ENCODE data around the gene CD22.

Gene CD22

DNA sequence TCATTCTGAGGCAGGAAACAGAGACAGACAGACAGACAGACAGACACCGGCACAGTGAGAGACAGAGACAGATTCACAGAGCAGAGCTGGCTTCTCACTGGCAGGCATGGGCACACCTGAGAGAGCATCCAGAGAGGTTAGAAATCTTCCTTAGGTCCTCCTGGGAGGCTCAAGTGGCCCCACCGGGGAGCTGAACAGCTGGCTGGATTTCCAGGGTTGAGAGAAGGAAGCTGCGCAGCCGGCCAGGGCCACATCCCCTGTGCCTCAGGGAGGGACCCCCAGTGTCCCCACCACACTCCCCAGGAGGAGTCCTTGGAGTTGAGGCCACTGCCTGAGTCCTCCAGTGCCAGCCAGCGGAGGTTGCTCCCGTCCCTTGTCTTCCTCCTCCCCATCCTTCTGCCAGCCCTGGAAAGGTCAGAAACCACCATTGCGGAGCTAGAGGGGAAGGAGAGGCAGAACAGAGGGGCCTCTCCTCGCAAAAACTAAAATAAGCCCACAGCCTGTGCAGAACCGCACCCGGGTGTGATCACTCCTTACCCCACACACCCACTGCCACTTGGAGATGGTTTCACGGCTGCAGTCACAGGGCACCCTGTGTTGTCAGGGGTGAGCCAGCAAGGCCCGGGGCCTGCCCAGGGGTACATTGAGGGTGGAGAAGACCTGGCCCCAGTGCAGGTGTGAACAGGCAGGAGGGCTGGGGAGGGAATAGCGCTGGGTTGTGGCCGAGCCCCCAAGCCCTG is 33.4 kb downstream of the CD22 start:
- ChIA-PET POLR2A (no interaction called here), CTCF (interaction anchor here (0.6 to 1.5 kb wide), 3 partner anchors 9 to 147 kb away, joined by 3 to 5 read pairs (median 3); no protein-coding TSS in a partner anchor)
- Histone ChIP-seq H3K36me3 (ENCODE audit: control insufficient read depth in 4 of 4, insufficient read depth in 4 of 4, low read length in 3 of 4) (no peaks in the 10 kb centered on the region), H3K27ac (ENCODE audit: insufficient read depth in 1 of 2, low read depth in 1 of 2, low read length in 2 of 2, poor library complexity in 1 of 2, severe bottlenecking in 2 of 2) (no peak overlapping the region), H3K4me1 (ENCODE audit: control extremely low read depth in 1 of 4, control insufficient read depth in 4 of 4, insufficient read depth in 4 of 4, low read length in 3 of 4) (peaks cover 5 to 16% (median 11%) of the 10 kb centered on the region in 4 experiments), H3K9me3 (ENCODE audit: control extremely low read depth in 1 of 5, control insufficient read depth in 4 of 5, insufficient read depth in 2 of 5, low read depth in 1 of 5, low read length in 4 of 5) (no peaks in the 10 kb centered on the region), H3K4me3 (ENCODE audit: control insufficient read depth in 1 of 7, extremely low read depth in 1 of 7, insufficient read depth in 4 of 7, low read depth in 2 of 7, low read length in 6 of 7) (no peak overlapping the region), H3K27me3 (replicated peaks in 2 of 5; ENCODE audit: control insufficient read depth in 4 of 5, insufficient read depth in 5 of 5, low read length in 4 of 5) (peaks cover 0 to 2% (median 0%) of the 10 kb centered on the region in 5 experiments)
- DNase-seq = no peak
- WGBS (ENCODE audit: insufficient coverage) = 95% methylated on average over 7 of the region's 14 CpGs

DNA sequence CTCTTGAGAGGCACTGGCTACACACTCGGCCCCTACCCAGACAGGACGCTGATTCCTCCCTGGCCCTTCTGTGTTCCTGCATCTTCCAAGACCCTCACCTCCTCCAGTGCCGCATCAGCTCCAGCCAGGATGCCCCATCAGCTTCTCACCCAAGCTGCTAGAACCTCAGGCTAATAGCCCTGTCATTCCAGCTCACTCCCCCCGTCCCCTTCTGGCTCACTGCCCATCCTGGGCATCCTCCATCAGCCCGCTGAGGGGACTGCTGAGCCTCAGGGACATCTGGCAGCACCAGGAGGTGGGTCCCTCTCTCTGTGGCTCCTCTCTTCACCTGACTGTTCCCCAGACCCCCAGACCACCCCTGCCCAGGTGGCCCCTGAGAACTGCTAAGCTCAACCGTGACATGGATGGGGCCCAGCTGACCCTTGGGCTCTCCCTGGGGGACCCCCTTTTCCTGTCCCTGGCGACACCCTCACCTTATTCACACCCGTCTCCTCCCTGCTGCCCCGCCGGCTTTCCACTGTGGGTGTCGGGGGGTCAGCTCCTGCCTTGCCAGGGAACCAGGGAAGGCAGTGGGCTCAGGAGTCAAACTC is 34.1 kb downstream of the CD22 start:
- Histone ChIP-seq H3K27ac (ENCODE audit: insufficient read depth in 1 of 2, low read depth in 1 of 2, low read length in 2 of 2, poor library complexity in 1 of 2, severe bottlenecking in 2 of 2) (no peak overlapping the region), H3K36me3 (ENCODE audit: control insufficient read depth in 4 of 4, insufficient read depth in 4 of 4, low read length in 3 of 4) (no peaks in the 10 kb centered on the region), H3K27me3 (replicated peaks in 2 of 5; ENCODE audit: control insufficient read depth in 4 of 5, insufficient read depth in 5 of 5, low read length in 4 of 5) (peaks cover 0 to 2% (median 0%) of the 10 kb centered on the region in 5 experiments), H3K9me3 (ENCODE audit: control extremely low read depth in 1 of 5, control insufficient read depth in 4 of 5, insufficient read depth in 2 of 5, low read depth in 1 of 5, low read length in 4 of 5) (no peaks in the 10 kb centered on the region), H3K4me3 (ENCODE audit: control insufficient read depth in 1 of 7, extremely low read depth in 1 of 7, insufficient read depth in 4 of 7, low read depth in 2 of 7, low read length in 6 of 7) (no peak overlapping the region), H3K4me1 (ENCODE audit: control extremely low read depth in 1 of 4, control insufficient read depth in 4 of 4, insufficient read depth in 4 of 4, low read length in 3 of 4) (peaks cover under 1 to 9% (median 6%) of the 10 kb centered on the region in 4 experiments)
- 100% methylated on average over 5 of the region's 11 CpGs for WGBS (ENCODE audit: insufficient coverage)
- ChIA-PET CTCF (interaction anchor here (0.6 to 1.3 kb wide), 3 partner anchors 10 to 146 kb away, joined by 3 to 5 read pairs (median 3); no protein-coding TSS in a partner anchor), POLR2A (no interaction called here)
- no peak for DNase-seq

DNA sequence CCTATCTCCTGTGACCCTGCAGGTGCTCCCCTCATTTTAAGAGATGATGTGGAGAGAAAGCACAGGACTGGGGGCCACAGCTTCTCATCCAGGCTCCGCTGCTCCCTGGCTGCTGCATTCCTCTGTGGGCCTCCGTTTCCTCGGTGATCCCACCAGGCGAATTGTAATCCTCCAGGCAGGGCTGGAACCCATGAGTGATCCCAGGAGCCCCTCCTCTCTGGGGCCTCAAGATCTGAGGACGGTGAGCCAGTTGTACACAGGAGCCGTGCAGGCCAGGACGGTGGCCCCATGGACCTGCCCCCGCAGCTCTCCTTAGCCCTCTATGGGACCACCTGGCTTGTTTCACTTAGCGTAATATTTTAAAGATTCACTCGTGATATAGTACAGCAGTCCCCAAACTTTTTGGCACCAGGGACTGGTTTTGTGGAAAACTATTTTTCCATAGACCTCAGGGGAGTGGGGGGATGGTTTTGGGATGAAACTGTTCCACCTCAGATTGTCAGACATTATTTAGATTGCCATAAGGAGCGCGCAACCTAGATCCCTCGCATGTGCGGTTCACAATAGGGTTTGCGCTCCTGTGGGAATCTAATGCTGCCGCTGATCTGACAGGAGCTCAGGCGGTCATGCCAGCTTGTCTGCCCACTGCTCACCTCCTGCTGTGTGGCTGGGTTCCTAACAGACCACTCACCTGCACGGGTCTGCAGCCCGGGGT is 34.9 kb downstream of the CD22 start:
- Histone ChIP-seq H3K4me1 (ENCODE audit: control extremely low read depth in 1 of 4, control insufficient read depth in 4 of 4, insufficient read depth in 4 of 4, low read length in 3 of 4) (peaks cover 0 to 6% (median 3%) of the 10 kb centered on the region in 4 experiments), H3K36me3 (ENCODE audit: control insufficient read depth in 4 of 4, insufficient read depth in 4 of 4, low read length in 3 of 4) (no peaks in the 10 kb centered on the region), H3K4me3 (ENCODE audit: control insufficient read depth in 1 of 7, extremely low read depth in 1 of 7, insufficient read depth in 4 of 7, low read depth in 2 of 7, low read length in 6 of 7) (no peak overlapping the region), H3K27ac (ENCODE audit: insufficient read depth in 1 of 2, low read depth in 1 of 2, low read length in 2 of 2, poor library complexity in 1 of 2, severe bottlenecking in 2 of 2) (no peak overlapping the region), H3K9me3 (ENCODE audit: control extremely low read depth in 1 of 5, control insufficient read depth in 4 of 5, insufficient read depth in 2 of 5, low read depth in 1 of 5, low read length in 4 of 5) (no peaks in the 10 kb centered on the region), H3K27me3 (replicated peaks in 2 of 5; ENCODE audit: control insufficient read depth in 4 of 5, insufficient read depth in 5 of 5, low read length in 4 of 5) (peaks cover 0 to 2% (median 0%) of the 10 kb centered on the region in 5 experiments)
- 98% methylated on average over 18 of the region's 19 CpGs for WGBS (ENCODE audit: insufficient coverage)
- CTCF ChIA-PET = interaction anchor here (1.0 to 2.8 kb wide), 3 partner anchors 11 to 106 kb away, joined by 3 to 10 read pairs (median 5); no protein-coding TSS in a partner anchor
- POLR2A ChIA-PET = no interaction called here
- no peak for DNase-seq

DNA sequence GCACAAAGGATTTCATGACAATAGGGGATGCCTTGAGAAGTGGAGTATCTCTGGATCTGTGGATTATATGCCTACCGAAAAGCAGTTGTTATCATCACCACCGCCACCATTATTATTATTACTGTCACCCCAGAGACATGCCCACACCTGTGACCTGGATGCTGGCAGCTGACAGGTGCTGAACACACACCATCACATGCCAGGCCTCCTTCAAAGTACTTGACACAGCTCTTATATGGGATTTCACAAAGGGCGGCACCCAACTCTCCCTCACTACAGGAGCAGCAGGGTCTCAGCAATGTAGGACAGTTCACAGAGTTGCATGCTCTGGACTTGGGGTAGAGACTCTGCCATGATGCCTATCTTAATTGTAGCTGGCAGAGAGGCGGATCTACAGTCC is 36.3 kb downstream of the CD22 start:
- ChIA-PET CTCF (interaction anchor here (1.1 to 2.8 kb wide), 2 partner anchors 12 to 13 kb away, joined by 4 to 10 read pairs; no protein-coding TSS in a partner anchor), POLR2A (interaction anchor here (0.5 kb wide), 1 partner anchor 95 kb away, joined by 3 read pairs; no protein-coding TSS in a partner anchor)
- no peak overlapping the region for H3K27ac ChIP-seq (ENCODE audit: insufficient read depth in 1 of 2, low read depth in 1 of 2, low read length in 2 of 2, poor library complexity in 1 of 2, severe bottlenecking in 2 of 2)
- no peaks in the 10 kb centered on the region for H3K36me3 ChIP-seq (ENCODE audit: control insufficient read depth in 4 of 4, insufficient read depth in 4 of 4, low read length in 3 of 4)
- no peak for DNase-seq
- peaks cover 0 to 6% (median 3%) of the 10 kb centered on the region in 4 experiments for H3K4me1 ChIP-seq (ENCODE audit: control extremely low read depth in 1 of 4, control insufficient read depth in 4 of 4, insufficient read depth in 4 of 4, low read length in 3 of 4)
- 100% methylated on average over 3 of the region's 4 CpGs for WGBS (ENCODE audit: insufficient coverage)
- no peak overlapping the region for H3K4me3 ChIP-seq (ENCODE audit: control insufficient read depth in 1 of 7, extremely low read depth in 1 of 7, insufficient read depth in 4 of 7, low read depth in 2 of 7, low read length in 6 of 7)
- peaks cover 0 to 8% (median 0%) of the 10 kb centered on the region in 5 experiments for H3K9me3 ChIP-seq (ENCODE audit: control extremely low read depth in 1 of 5, control insufficient read depth in 4 of 5, insufficient read depth in 2 of 5, low read depth in 1 of 5, low read length in 4 of 5)
- H3K27me3 ChIP-seq (replicated peaks in 2 of 5; ENCODE audit: control insufficient read depth in 4 of 5, insufficient read depth in 5 of 5, low read length in 4 of 5) = peaks cover 0 to 2% (median 0%) of the 10 kb centered on the region in 5 experiments

DNA sequence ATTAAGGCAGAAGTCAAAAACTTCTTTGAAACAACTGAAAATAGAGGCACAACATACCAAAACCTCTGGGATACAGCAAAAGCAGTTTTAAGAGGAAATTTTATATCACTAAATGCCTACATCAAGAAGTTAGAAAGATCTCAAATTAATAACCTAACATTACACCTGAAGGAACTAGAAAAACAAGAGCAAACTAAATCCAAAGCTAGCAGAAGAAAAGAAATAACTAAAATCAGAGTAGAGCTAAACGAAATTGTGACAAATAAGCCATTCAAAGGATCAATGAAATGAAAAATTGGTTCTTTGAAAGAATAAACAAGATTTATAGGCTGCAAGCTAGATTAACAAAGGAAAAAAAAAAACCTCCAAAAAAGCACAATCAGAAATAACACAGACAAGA is 39.4 kb downstream of the CD22 start:
- POLR2A ChIA-PET = no interaction called here
- Histone ChIP-seq H3K4me3 (ENCODE audit: control insufficient read depth in 1 of 7, extremely low read depth in 1 of 7, insufficient read depth in 4 of 7, low read depth in 2 of 7, low read length in 6 of 7) (no peak overlapping the region), H3K27ac (ENCODE audit: insufficient read depth in 1 of 2, low read depth in 1 of 2, low read length in 2 of 2, poor library complexity in 1 of 2, severe bottlenecking in 2 of 2) (no peak overlapping the region), H3K36me3 (ENCODE audit: control insufficient read depth in 4 of 4, insufficient read depth in 4 of 4, low read length in 3 of 4) (no peaks in the 10 kb centered on the region), H3K9me3 (ENCODE audit: control extremely low read depth in 1 of 5, control insufficient read depth in 4 of 5, insufficient read depth in 2 of 5, low read depth in 1 of 5, low read length in 4 of 5) (peaks cover 0 to 8% (median 0%) of the 10 kb centered on the region in 5 experiments), H3K4me1 (ENCODE audit: control extremely low read depth in 1 of 4, control insufficient read depth in 4 of 4, insufficient read depth in 4 of 4, low read length in 3 of 4) (peaks cover 0 to 2% (median 0%) of the 10 kb centered on the region in 4 experiments), H3K27me3 (replicated peaks in 2 of 5; ENCODE audit: control insufficient read depth in 4 of 5, insufficient read depth in 5 of 5, low read length in 4 of 5) (peaks cover 0 to 3% (median 0%) of the 10 kb centered on the region in 5 experiments)
- WGBS (ENCODE audit: insufficient coverage) = no CpG with 5 or more reads among the region's 1 CpG
- DNase-seq = no peak
- CTCF ChIA-PET = no interaction called here

DNA sequence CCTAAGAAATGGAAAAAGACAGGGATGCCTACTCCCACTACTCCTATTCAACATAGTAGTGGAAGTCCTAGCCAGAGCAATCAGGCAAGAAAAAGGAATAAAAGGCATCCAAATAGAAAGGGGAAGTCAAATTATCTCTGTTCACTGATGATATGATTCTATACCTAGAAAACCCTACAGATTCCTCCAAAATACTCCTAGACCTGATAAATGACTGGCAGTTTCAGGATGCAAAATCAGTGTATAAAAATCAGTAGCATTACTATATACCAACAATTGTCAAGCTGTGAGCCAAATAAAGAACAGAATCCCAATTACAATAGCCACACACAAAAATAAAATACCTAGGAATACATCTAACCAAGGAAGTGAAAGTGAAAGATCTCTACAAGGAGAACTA is 40.5 kb downstream of the CD22 start:
- Histone ChIP-seq H3K4me1 (ENCODE audit: control extremely low read depth in 1 of 4, control insufficient read depth in 4 of 4, insufficient read depth in 4 of 4, low read length in 3 of 4) (peaks cover 0 to 2% (median 0%) of the 10 kb centered on the region in 4 experiments), H3K27ac (ENCODE audit: insufficient read depth in 1 of 2, low read depth in 1 of 2, low read length in 2 of 2, poor library complexity in 1 of 2, severe bottlenecking in 2 of 2) (no peak overlapping the region), H3K27me3 (replicated peaks in 2 of 5; ENCODE audit: control insufficient read depth in 4 of 5, insufficient read depth in 5 of 5, low read length in 4 of 5) (peaks cover 0 to 4% (median 0%) of the 10 kb centered on the region in 5 experiments), H3K36me3 (ENCODE audit: control insufficient read depth in 4 of 4, insufficient read depth in 4 of 4, low read length in 3 of 4) (no peaks in the 10 kb centered on the region), H3K9me3 (ENCODE audit: control extremely low read depth in 1 of 5, control insufficient read depth in 4 of 5, insufficient read depth in 2 of 5, low read depth in 1 of 5, low read length in 4 of 5) (peaks cover 0 to 8% (median 0%) of the 10 kb centered on the region in 5 experiments), H3K4me3 (ENCODE audit: control insufficient read depth in 1 of 7, extremely low read depth in 1 of 7, insufficient read depth in 4 of 7, low read depth in 2 of 7, low read length in 6 of 7) (no peak overlapping the region)
- DNase-seq = no peak
- POLR2A ChIA-PET = no interaction called here
- CTCF ChIA-PET = no interaction called here

Measured in common myeloid progenitor, CD34-positive (primary cell).